ENCODE data around the gene BSDC1. TPM values are rescaled to one million over a fixed set of nuclear protein-coding genes. Genes with fewer than 3 reads are reported as not detected.

Gene BSDC1, protein sequence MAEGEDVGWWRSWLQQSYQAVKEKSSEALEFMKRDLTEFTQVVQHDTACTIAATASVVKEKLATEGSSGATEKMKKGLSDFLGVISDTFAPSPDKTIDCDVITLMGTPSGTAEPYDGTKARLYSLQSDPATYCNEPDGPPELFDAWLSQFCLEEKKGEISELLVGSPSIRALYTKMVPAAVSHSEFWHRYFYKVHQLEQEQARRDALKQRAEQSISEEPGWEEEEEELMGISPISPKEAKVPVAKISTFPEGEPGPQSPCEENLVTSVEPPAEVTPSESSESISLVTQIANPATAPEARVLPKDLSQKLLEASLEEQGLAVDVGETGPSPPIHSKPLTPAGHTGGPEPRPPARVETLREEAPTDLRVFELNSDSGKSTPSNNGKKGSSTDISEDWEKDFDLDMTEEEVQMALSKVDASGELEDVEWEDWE
- total RNA-seq = 41.3 and 45.7 TPM in 2 replicates

GRCh38 chr1:32394141-32394889, at the start of gene BSDC1:
BSDC1 (minus strand) TSS chr1:32394441; CDS start chr1:32394414, 27 bp downstream.

GRCh38 chr1:32362474-32363313, 31.5 kb downstream of the BSDC1 start, which contains the start of the genes FAM229A and TSSK3:
FAM229A (minus strand) TSS chr1:32362485; CDS start chr1:32362091, 394 bp downstream.
TSSK3 (plus strand) TSS chr1:32362539; CDS start chr1:32362702, 163 bp downstream.

GRCh38 chr1:32335790-32336590, 58.3 kb downstream of the BSDC1 start, which contains the start of gene MARCKSL1:
MARCKSL1 (minus strand) TSS chr1:32336233; CDS start chr1:32336033, 200 bp downstream.

Other genes with a start within 250 kb of the BSDC1 start
- gene TXLNA, start 214.8 kb downstream of the BSDC1 start, total RNA-seq = 29.5 and 39.8 TPM in 2 replicates
- 19.6 and 19.9 TPM in 2 replicates for gene CCDC28B, start 193.8 kb downstream of the BSDC1 start, total RNA-seq
- 1.9 and 3.5 TPM in 2 replicates for gene IQCC, start 188.8 kb downstream of the BSDC1 start, total RNA-seq
- not detected in 2 replicates for gene DCDC2B, start 185.4 kb downstream of the BSDC1 start, total RNA-seq
- 14.5 and 15.7 TPM in 2 replicates for gene TMEM234, start 172.1 kb downstream of the BSDC1 start, total RNA-seq
- 355 and 383 TPM in 2 replicates for gene EIF3I, start 172.0 kb downstream of the BSDC1 start, total RNA-seq
- gene FAM167B, start 147.2 kb downstream of the BSDC1 start, total RNA-seq = not detected in 2 replicates
- 0.37 and 2.5 TPM in 2 replicates for gene LCK, start 143.2 kb downstream of the BSDC1 start, total RNA-seq
- gene HDAC1, start 102.4 kb downstream of the BSDC1 start, total RNA-seq = 94.7 and 102 TPM in 2 replicates
- 59.5 and 75.3 TPM in 2 replicates for gene MARCKSL1, start 58.2 kb downstream of the BSDC1 start, total RNA-seq
- 0.78 and 1.3 TPM in 2 replicates for gene FAM229A, start 32.0 kb downstream of the BSDC1 start, total RNA-seq
- gene TSSK3, start 31.9 kb downstream of the BSDC1 start, total RNA-seq = 0.21 TPM in 1 of 2 replicates, not detected in the other
- under 0.01 TPM in 1 of 2 replicates, not detected in the other for gene ZBTB8B, start 70.6 kb upstream of the BSDC1 start, total RNA-seq
- gene ZBTB8A, start 145.0 kb upstream of the BSDC1 start, total RNA-seq = 3.8 and 5.3 TPM in 2 replicates